ENCODE results near the gene DDX41. TPM values are rescaled to one million over a fixed set of nuclear protein-coding genes. Genes with fewer than 3 reads are reported as not detected.

The DDX41 gene
- total RNA-seq, 1 donor from 2014 or later: 125 TPM

DNA sequence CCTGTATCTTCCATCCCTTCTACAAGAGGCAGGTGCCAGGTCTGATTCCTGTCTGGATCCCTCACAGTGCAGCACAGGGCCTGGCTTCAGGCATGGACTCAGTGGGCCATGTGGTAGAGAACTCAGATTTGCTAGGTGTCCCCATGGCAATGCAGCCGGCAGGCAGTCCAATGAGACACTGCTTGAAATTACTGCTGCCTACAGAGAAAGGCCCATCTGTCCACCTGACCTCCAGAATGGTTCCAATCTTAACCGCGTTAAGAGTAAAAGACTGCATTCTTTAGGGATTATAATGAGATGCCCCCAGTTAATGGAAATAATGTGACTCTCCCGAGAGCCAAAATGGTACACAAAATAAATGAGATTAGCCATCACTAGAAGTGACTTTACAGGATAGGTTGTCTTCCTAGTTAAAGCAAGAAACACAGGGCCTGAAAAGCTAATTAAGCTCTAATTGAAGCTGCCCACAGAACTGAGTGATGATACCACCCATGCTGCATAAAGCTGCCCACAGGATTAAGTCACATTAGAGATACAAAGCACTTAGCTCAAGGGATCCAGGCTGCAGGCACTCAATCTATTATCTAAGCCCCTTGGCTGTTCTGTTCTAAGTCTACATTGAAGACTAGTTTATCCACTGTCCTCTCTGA lies 26.2 kb upstream of the DDX41 start:
- H3K4me1 ChIP-seq: peaks cover 83% of the 10 kb centered on the region
- H3K9me3 ChIP-seq: no peaks in the 10 kb centered on the region
- peaks cover 0 to 5% of the 10 kb centered on the region in 2 donors for H3K36me3 ChIP-seq
- H3K27me3 ChIP-seq: no peaks in the 10 kb centered on the region
- TF ChIP-seq POLR2AphosphoS5 (IDR thresholded peaks at IDR 0.05; ENCODE audit: insufficient read depth in 1 of 2, low read depth in 1 of 2) (no peak), POLR2A (IDR thresholded peaks at IDR 0.05) (no peak)
- TF ChIP-seq, protein P1, sequence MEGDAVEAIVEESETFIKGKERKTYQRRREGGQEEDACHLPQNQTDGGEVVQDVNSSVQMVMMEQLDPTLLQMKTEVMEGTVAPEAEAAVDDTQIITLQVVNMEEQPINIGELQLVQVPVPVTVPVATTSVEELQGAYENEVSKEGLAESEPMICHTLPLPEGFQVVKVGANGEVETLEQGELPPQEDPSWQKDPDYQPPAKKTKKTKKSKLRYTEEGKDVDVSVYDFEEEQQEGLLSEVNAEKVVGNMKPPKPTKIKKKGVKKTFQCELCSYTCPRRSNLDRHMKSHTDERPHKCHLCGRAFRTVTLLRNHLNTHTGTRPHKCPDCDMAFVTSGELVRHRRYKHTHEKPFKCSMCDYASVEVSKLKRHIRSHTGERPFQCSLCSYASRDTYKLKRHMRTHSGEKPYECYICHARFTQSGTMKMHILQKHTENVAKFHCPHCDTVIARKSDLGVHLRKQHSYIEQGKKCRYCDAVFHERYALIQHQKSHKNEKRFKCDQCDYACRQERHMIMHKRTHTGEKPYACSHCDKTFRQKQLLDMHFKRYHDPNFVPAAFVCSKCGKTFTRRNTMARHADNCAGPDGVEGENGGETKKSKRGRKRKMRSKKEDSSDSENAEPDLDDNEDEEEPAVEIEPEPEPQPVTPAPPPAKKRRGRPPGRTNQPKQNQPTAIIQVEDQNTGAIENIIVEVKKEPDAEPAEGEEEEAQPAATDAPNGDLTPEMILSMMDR (IDR thresholded peaks at IDR 0.05): no peak
- no peak overlapping the region for H3K27ac ChIP-seq
- no peak for DNase-seq (ENCODE audit: extremely low spot score in 2 of 2)
- no peak overlapping the region for H3K4me3 ChIP-seq
- intact Hi-C loops (cut with DNase I): no loop called here

DNA sequence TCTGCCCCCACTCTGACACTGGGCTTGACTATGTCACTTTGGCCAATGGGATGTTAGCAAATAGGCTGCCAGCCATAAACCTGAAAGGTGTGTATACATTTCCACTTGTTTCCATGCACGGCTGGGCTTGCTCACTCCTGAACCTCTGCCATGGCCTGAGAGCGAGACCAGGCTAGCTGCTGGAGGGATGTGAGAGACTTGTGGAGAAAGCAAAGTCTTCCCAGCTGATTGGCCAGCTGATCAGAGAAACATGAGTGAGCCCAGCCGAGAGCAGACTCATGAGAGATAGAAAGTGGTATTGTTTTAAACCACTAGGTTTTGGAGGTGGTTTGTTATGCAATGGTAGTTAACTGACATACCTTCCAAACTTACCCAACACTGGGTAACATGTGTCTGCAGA lies 23.7 kb upstream of the DDX41 start:
- Histone ChIP-seq H3K4me1 (peaks cover 81% of the 10 kb centered on the region), H3K4me3 (no peak overlapping the region), H3K36me3 (peaks cover 0 to 21% of the 10 kb centered on the region in 2 donors), H3K27ac (no peak overlapping the region), H3K27me3 (no peaks in the 10 kb centered on the region), H3K9me3 (no peaks in the 10 kb centered on the region)
- intact Hi-C loops (cut with DNase I): no loop called here
- TF ChIP-seq, protein P1 (IDR thresholded peaks at IDR 0.05): no peak
- TF ChIP-seq POLR2A (IDR thresholded peaks at IDR 0.05): no peak
- TF ChIP-seq POLR2AphosphoS5 (IDR thresholded peaks at IDR 0.05; ENCODE audit: insufficient read depth in 1 of 2, low read depth in 1 of 2): no peak
- DNase-seq (ENCODE audit: extremely low spot score in 2 of 2): no peak

DNA sequence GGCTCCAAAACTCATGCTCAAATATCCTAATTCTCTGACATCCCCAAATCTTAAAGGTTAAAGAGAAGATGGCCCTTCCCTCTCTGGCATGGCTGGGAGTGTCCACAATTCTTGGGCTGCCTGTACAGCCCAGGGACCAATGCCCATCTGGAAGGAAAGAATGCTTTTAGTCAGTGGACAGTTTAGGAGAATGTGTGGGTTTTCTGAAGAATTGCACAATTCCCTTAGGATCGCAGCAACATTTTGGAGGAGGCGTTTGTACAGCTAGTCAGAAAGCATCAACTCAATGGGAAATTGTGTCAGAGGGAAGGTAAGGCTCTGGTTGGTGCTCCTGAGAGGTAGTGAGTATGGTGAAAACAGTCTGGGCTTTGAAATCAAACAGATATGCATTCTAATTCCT lies 22.6 kb upstream of the DDX41 start:
- Histone ChIP-seq H3K36me3 (peaks cover 0 to 31% of the 10 kb centered on the region in 2 donors), H3K4me3 (no peak overlapping the region), H3K27ac (no peak overlapping the region), H3K27me3 (no peaks in the 10 kb centered on the region), H3K9me3 (no peaks in the 10 kb centered on the region), H3K4me1 (peaks cover 71% of the 10 kb centered on the region)
- DNase-seq (ENCODE audit: extremely low spot score in 2 of 2): no peak
- TF ChIP-seq POLR2AphosphoS5 (IDR thresholded peaks at IDR 0.05; ENCODE audit: insufficient read depth in 1 of 2, low read depth in 1 of 2) (no peak), POLR2A (IDR thresholded peaks at IDR 0.05) (no peak)
- TF ChIP-seq, protein P1 (IDR thresholded peaks at IDR 0.05): no peak
- intact Hi-C loops (cut with DNase I): no loop called here

DNA sequence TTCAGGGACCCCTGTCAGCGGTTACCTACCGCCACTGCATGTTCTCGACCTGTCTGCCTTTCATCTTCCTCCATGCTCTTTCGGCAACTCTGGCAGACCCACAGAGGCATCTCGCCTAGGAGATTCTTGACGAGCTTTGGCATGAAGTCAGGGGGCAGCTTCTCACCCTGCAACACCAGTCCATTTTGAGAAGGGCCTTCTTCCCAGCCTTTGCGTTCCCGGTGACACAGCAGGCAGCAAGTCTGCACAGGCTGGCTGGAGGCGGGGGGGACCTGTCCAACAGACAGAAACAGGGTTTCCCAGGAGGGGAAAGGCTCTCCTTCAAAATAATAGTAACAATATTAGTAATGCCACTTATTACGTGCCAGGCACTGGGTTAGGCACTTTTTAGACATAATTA lies 22.1 kb upstream of the DDX41 start:
- intact Hi-C loops (cut with DNase I): no loop called here
- peaks cover 65% of the 10 kb centered on the region for H3K4me1 ChIP-seq
- no peak overlapping the region for H3K4me3 ChIP-seq
- H3K36me3 ChIP-seq: peaks cover 0 to 34% of the 10 kb centered on the region in 2 donors
- TF ChIP-seq POLR2A (IDR thresholded peaks at IDR 0.05): no peak
- TF ChIP-seq, protein P1 (IDR thresholded peaks at IDR 0.05): no peak
- TF ChIP-seq POLR2AphosphoS5 (IDR thresholded peaks at IDR 0.05; ENCODE audit: insufficient read depth in 1 of 2, low read depth in 1 of 2): no peak
- H3K9me3 ChIP-seq: no peaks in the 10 kb centered on the region
- H3K27me3 ChIP-seq: no peaks in the 10 kb centered on the region
- no peak for DNase-seq (ENCODE audit: extremely low spot score in 2 of 2)
- H3K27ac ChIP-seq: peak overlapping the region; percentile 83

Data from vagina (tissue), 2 donors.